ENCODE results near the gene TEX2.
"Not testable (repeated sequence)": the region's sequence is repeated elsewhere in the genome, so short reads cannot be mapped to it uniquely, and the experiment has no call there.

Gene TEX2

DNA sequence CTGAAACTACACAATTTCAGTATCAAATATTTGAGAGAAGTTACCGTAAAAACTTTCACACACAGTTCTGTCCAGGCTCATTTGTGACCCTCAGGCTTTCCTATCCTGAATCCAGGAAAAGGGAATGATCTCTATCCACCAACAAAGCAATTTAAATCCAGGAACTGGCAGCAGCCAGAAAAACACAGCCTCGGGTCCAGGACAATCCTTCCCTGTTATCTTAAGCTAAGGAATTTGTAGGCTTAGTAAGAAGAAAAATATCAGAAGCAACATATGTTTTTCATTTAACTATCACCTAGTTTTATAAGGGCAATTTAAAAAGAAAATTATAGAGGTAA, 47.1 kb downstream of the TEX2 start:
- DNase-seq = no peak

DNA sequence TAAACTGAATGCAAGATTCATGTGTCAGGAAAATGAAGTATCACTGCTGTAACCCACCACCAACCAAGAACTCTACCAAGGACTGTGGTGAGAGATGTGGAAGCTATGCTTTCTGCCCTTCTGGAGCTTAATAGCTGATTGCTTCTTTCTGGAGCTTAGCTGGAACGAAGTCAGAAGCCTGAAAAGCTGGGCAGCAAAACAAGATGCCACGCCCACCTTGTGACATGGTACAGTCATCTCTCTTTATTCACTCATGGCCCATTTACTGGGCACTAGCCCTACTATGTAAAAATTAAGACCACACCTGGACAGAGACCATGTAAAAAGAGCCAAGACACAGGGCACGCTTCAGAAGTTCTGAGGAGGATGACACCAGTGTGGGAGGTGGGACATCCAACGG, 48.1 kb downstream of the TEX2 start:
- no peak for DNase-seq

DNA sequence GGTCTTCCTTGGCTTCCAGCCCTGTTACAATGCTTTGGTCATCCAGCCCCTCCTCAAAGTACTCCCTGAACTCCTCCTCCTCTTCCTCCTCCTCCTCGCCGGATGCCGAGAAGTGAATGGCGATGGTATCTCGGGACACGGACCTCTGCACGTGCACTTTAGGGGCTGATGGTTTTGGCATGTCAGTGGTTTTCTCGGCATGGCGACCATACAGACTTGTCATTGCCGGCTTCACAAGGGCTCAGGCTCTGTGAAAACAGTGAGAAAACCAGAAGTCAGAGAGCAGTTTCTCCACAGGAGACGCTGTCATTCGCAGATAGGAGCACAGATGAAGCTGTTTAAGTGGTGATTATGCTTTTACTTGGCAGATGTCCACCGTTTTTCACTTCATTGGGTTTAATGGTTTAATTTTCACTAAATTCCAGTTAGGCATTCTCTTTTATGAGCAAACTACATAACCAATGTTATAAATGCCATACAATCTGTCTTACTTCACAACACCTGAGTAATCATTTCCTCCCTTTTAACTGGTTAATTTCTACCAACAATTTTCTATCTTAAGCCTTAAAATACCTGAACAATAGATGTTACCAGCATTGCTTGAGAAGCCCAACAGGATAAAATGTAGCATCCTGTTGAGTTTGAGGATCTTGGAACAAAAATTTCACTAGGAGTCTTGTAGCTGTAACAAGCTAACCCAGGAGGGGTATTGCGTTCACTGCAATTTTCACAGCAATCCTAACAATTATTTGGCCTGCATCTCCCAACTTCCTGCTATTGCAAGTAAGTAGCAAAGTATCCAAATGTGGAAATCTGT, 48.9 kb downstream of the TEX2 start:
- no peak for DNase-seq

DNA sequence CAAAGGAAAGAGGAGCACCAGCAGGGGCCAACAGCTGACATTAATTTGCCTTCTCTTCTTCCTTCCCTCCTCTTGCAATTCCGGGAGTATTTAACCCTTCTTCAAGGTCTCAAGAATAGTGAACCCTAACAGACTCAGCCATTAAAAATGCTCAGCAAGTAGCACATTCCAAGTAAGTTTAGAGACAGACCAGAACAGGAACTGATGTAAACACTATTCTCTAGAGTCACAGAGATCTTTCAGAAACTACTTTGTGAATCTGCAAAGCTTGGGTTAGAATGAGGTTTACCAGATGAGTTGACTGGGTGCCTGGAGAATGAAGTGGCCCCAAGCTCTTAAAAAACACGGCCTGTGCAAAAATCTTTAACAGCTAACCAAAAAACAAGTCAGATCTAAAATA, 50.9 kb downstream of the TEX2 start:
- DNase-seq = no peak

DNA sequence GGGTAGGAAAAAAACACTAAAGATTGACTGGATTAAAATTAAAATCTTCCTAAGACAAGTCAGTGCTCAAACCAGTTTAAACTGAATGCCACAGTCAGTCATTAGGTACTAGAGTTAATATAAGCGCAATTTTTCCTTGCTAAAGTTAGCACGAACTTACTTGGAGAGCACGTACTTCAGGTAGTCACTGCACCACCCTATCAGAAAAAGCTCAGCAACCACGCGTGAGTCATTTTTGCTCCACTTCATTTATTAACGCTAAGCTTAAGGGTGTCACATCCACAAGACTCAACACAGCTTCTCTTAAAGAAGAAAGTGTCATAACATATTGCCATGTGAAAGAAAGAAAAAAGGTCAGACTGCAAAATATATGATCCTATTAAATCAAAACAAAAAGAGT, 53.1 kb downstream of the TEX2 start:
- peak in 14 of 56 donors; percentile 8 to 68 (median 40) for DNase-seq

DNA sequence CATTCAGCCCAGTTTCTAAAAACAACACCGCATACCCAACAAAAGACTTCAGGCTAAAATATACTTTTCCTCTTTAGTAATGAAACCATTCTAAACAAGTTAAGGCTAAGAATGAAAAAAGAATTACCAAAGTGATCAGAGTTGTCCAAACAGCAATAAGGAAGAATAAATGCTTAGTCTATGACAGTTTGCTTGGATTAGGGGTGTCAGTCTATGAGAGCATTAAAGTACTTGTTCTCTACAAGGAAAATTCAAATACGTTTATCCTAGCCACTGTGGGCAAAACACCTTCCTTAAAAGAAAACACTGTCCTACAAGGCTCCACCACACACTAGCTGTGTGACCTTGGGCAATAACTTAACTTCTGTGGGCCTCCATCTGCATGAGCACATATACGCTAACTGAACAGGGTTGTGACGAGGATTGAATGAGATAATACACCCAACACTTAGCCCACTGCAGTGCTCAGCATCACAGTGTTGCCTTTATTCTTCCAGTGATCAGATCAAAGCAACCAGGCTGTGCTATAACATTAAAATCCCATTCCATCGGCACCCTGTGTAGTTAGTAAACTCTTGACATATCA, 53.6 kb downstream of the TEX2 start:
- DNase-seq = no peak

DNA sequence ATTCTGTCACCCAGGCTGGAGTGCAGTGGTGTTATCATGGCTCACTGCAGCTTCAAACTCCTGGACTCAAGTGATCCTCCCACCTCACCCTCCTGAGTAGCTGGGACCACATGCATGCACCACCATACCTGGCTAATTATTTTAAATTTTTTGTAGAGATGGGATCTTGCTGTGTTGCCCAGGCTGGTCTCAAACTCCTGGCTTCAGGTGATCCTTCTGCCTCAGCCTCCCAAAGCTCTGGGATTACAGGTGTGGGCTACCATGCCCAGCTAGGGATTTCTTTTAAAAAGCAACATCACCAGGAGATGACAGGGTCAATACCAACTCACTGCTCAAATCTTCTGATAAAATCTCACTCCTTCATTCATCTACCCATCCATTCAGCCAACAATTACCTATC, 54.4 kb downstream of the TEX2 start:
- not testable (repeated sequence) for DNase-seq

DNA sequence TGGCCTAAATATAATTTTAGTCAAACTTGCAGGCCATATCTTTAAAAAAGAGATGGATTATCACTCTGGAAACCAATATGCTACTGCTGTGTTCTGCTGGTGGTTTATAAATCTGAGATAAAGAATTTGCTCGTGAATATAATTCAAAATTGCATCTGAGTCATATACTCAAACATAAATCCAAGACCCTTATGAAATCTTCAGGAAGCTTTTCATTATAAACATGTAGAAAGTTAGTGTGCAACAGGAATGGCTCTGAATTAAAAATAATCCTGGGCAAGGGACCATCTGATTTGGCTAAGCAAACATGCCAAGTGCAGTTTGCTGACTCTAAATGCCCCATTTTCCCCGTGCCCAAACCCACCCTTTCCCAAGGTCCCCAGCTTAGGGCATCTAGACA, 57.3 kb downstream of the TEX2 start:
- no peak for DNase-seq

DNA sequence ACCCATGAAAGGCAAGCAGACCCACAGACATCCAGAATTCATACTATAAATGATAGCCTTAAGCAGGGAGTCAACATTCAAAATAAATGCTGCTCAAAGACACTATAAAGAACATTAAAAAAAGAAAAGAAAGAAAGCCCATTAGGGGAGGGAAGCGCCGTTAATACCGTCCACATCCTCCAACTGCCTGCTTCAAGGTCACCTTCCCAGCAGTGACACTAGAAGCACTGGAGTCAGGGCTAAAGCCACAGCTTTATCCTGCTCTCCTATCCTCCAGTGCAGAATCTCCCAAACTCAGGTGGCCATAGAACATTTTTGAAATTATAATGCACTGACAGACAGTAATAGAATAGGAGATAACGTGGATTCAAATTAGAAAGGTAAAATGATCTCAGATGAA, 59.4 kb downstream of the TEX2 start:
- DNase-seq = no peak

DNA sequence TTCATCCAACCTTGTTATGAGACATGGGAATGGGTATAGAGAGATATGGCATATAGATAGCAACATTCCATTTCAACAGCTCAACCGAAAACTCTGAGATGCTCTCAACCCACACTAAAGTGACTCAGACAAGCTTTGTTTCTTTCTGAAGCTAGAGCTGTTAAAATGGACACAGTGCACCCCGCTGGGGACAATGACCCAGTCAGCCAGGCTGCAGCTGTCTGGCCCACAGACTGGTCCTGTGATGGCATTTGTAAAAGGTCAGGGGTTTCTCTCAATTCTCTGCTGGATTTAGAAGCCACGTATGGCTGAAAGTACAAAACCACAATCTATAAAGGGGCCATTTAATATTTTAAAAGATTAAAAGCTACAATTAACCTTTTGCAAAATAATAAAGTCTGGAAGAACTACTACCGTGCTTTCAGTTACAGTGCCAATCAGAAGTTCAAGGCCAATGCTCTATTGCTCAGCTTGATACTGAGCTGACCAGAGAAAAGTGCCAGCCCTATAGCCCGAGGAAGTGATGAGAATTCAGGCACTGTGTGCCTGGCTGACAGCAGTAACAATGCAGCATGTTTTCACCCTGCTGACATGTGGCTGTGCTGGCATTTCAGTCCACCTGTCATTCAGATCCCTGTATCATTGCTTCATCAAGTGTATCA, 60.2 kb downstream of the TEX2 start:
- DNase-seq = peak in 48 of 56 donors; percentile 15 to 80 (median 55)

DNA sequence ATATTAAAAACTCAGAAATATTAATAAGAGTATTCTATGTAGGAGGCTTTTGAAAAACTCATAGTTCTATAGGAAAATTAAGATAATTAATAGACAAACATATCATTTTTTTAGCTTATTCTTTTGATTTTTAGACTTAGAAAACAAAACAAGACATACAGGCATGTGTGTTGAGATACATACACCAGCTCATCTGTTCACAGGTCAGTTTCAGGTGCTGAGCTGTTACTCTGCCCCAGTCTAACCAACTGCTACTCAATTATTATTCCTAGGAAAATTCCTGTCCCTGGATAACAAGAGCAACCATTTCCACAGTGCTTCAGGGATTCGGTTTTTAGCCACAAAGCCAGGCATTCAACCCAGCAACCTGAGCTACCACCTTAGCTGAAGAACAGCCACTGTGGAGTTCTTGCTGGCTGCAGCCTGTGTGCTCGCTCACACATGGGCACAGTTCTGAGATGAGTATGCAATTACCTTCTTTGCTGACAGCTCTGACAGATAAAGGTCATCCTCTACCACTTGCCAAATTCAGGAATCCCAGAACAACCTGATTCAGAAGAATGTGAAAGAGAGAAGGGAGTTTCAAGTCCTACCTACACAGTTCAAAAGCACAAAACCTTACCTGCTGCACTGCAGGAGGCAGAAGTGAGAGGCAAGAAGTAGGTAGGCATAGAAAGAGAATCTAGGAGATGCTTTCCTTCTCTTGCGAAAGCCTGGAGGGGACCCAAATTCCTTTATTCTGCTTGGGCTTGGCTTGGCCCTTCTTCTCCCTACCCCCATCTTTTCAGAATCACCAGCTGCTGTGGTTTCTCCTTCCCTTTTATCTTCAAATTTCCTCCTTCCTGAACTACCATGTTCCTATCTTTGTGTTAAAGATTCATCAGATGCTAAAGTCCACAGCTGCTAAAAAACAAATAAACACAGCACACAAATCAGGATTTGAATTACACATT, 62.7 kb downstream of the TEX2 start:
- DNase-seq = no peak

DNA sequence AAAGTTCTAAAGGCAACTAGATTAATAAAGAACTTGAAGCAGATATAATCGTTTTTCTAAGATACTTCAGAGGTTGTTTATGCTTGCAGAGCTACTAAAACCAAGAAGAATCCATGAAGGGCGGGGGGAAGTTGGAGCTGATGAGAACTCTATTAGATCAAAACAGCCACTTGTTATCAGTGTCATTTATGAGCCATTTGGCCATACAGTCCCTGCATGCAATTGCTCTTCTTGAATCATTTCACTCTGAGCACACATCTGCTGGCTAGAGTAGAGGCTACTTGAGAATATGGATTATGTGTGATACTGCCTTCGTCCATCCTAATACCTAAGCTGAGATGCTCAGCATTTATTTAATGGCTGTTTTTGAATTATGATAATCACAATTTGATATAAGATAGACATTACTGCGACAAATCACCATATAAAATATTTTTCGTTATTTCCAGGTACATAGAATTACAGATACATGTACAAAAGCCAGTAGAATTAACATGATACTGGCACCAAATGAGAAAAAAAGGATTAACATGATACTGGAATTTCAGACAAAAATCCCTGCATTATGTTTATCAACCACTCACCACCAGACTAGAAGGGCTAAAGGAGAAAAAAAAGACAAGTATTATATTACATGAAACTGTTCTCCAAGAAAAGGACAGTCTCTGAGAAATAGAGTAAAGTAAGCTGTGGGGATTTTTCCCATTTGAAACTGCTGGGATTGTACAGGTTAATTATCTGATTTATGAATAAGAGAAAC, 64.5 kb downstream of the TEX2 start:
- no peak for DNase-seq

DNA sequence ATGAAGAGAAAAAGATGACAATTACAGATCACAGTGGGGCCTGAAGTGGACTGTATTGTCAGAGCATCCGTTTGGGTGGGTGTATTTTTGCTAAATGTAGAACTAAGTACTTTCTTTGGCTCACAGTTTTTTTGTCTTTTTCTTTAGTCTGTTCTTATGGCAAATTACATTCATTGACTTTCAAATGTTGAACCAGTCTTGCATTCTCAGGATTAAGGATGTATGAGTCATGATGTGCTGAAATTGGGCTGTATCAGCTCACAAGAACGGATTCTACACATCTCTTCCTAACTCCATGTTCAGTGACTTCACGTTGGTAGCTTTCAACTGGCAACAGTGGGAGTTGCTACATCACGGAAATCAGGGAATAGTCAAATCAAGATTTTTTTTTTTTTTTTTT, 66.5 kb downstream of the TEX2 start:
- peak in 2 of 56 donors; percentile 10 to 17 for DNase-seq

DNA sequence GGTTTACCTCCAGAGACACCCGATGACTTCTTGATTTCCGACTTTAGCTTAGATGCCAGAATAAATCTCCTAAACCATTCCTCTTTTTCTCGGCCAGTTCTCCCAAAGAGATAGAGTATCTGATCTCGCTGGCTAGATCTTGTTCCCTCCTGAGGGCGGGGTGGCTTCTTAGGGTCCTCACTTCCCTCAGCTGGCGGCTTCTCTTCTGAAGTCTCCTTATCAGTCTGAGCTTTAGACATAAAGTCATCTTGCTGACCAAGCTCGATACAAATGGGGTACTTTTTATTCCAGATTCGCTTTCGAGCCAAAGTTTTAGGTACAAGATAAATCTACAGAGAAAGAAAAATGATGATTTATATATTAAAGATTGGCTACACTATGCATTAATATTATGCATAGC, 69.5 kb downstream of the TEX2 start:
- no peak for DNase-seq

DNA sequence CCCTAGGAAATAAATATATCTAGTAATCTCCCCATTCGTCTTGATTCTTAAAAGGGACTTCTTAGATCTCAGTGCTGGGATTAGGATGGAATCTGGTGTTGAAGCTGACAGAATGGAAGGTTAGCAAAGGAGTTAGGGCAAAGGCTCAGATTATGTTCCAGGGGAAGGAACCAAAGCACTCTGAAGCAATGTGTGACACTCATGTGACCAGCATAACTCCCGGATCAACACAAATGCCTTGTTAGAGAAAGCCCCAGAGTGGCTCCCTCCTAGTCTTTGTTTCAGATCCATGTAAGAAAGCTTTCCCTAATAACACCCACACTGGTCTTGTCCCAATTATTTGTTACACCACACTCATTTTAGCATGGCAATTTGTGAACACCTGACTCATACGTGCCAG, 70.5 kb downstream of the TEX2 start:
- DNase-seq = peak in 1 of 56 donors; percentile 16

DNA sequence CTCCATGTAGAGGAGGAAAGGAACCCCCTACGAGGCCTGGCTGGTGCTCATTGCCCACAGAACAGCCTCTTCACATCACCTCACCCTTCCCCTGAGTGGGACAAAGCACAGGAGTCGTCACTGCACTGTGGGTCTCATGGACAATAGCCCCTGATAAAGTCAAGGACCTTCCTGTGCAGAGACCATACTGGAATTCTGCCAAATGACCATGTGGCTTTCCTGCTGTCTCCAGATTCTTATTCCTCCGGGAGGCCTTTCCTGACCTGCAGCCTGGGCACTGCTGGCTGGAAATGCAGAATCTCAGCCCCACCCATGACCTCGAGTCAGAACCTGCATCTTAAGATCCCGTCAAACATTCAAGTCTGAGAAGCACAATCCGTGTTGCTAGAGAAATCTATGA, 72.6 kb downstream of the TEX2 start:
- DNase-seq = no peak

DNA sequence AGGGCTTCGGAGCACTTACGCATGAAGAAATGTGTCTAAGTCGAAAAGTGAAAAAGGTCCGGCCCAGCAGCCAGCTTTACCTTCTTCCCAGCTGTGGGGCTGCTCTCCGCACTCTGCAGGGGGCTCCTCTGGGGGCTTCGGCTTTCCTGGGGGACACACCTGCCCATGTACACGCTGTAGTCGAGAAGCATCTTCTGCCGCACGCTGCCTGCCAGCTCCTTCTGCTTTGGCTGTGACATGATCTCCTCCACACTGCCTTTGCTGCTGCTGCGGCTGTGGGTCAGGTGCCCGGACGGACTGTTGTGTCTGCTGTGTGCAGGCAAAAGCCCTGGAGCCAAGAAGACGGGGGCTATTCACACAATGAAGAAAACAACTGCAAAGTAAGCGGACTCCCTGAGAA, 75.0 kb downstream of the TEX2 start:
- no peak for DNase-seq

DNA sequence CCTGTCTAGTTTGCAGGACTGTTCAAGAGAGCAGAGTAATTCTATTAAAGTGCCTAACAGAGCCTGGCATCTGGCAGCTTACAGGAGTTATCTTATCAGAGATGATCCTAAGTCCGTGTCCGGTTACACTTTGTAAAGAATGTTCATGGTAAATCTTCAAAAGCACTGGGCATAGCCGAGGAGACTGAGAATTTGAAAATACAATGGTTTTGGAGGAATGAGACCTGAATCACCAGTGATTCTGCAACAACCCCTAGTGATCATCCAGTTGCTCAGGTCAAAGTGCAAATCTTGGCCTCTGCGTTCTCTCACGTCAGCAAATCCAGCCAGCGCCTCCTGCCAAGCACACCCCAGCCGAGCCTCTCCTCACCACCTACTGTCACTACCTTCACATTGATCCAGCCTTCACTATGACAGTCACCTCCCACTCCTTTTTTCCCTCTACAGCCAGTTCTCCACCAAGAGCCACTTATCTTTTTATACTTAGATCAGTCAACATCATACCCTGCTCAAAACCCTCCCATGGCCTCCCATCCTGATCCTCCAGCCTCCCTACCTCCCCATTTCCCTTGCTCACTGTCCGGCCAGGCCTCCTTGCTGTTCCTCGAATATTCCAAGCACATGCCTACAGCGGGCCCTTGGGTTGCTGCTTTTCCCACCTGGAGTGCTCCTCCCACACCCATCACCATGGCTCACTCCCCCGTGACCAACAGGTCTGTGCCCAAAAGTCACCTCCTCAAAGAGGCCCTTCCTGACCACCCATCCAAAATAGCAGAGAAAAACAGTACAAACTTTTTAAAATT, 75.8 kb downstream of the TEX2 start:
- no peak for DNase-seq

DNA sequence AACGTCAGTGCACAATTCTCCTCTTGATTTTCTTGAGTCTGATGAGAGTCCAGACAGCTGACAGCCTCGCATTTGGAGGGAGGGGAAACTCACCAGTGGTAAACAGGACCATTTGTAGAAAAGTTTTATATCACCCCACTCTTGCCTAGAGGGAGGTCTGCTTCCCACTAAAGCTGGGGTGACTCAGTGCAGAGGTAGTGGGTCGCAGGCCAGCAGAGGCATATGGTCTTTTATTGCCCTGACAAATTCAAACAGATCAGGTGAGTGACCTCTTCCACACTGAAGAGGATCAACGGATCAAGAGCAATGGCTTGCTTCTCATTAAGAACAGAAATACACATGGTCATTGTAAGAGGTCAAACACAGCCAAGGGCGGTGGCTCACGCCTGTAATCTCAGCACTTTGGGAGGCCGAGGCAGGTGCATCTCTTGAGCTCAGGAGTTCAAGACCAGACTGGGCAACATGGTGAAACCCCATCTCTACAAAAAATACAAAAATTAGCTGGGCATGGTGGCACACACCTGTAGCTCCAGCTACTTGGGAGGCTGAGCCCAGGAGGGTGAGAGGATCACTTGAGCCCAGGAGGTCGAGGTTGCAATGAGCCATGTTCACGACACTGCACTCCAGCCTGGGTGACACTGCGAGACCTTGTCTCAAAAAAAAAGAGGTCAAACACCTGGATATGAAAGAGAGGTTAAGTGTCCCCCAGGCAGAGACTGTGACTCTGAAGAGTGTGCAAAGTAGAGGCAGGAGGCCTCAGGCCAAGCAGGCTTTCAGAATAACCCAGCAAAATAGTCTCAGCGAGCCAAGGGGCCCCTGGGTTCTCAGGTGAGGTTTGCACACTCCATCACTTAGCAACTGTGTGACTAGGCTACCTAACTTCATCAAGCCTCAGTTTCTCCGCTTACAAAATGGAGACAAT, 76.6 kb downstream of the TEX2 start:
- DNase-seq = no peak
